Fibroblast of villous mesenchyme (primary cell): Measurements from ENCODE around the gene ADAMTS17. TPM values are rescaled to one million over a fixed set of nuclear protein-coding genes. Genes with fewer than 3 reads are reported as not detected.

Source experiments
- DNase-seq: peaks from one replicate; pipeline ENCODE4 v3.0.0-alpha.2; 2010; ENCODE audit warnings: low read depth
- H3K4me3 ChIP-seq: 2 replicates; pipeline ENCODE4 v1.5.1; 2011; ENCODE audit warnings: low read depth, mild to moderate bottlenecking, low read length
- total RNA-seq: library from RNA; depleted of rRNA; stranded (reverse); fragments of >200 nt; gene quantifications from 2 replicates; pipeline ENCODE4 v1.2.3, GENCODE V29; 2012
- TF ChIP-seq, protein P1 (sequence below): IDR thresholded peaks from 2 replicates; pipeline ENCODE4 v1.5.1; 2012; ENCODE audit warnings: low read depth, mild to moderate bottlenecking, low read length; ENCODE audit not compliant: insufficient read depth

The ADAMTS17 gene
- total RNA-seq, 1 donor, result under 0.01 TPM

DNA sequence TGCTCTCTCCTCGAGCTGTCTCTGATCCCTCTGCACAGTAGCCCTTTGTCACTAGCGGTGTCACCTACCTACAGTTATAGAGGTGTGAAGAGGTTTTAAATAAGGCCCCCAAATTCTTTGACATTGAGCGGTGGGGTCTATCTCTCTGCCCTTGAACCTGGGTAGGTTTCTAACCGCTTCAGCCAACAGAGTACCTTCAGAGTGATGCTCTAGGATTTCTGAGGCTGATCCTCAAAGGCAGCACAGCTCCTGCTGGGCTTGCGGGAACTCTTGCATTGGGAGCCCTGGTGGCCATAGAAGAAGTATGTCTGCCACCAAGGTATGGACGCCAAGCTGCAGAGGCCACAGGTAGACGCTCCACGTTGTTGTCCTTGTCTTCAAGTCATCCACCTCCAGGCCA lies 35.7 kb downstream of the ADAMTS17 start:
- H3K4me3 ChIP-seq, result no peak overlapping the region
- no peak for DNase-seq
- TF ChIP-seq, protein P1, sequence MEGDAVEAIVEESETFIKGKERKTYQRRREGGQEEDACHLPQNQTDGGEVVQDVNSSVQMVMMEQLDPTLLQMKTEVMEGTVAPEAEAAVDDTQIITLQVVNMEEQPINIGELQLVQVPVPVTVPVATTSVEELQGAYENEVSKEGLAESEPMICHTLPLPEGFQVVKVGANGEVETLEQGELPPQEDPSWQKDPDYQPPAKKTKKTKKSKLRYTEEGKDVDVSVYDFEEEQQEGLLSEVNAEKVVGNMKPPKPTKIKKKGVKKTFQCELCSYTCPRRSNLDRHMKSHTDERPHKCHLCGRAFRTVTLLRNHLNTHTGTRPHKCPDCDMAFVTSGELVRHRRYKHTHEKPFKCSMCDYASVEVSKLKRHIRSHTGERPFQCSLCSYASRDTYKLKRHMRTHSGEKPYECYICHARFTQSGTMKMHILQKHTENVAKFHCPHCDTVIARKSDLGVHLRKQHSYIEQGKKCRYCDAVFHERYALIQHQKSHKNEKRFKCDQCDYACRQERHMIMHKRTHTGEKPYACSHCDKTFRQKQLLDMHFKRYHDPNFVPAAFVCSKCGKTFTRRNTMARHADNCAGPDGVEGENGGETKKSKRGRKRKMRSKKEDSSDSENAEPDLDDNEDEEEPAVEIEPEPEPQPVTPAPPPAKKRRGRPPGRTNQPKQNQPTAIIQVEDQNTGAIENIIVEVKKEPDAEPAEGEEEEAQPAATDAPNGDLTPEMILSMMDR, result no peak

DNA sequence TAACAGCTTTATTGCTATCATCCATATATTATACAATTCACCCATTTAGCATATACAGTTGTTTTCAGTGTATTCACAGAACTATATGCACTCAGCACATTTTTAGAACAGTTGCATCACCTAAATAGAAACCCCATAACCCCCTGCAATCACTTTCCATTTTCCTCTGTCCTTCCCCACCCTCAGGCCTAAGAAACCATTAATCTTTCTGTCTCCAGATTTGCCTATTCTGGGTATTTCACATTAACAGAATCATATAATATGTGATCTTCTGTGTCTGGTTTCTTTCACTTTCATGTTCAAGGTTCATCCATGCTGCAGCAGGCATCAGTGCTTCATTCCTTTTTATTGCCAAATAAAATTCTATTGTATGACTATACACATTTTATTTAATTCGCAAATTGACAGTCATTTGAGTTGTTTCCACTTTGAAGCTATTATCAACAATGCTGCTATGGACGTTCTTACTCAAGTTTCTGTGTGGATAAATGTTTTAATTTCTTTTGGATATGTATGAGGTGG lies 39.8 kb downstream of the ADAMTS17 start:
- no peak overlapping the region for H3K4me3 ChIP-seq
- no peak for DNase-seq

DNA sequence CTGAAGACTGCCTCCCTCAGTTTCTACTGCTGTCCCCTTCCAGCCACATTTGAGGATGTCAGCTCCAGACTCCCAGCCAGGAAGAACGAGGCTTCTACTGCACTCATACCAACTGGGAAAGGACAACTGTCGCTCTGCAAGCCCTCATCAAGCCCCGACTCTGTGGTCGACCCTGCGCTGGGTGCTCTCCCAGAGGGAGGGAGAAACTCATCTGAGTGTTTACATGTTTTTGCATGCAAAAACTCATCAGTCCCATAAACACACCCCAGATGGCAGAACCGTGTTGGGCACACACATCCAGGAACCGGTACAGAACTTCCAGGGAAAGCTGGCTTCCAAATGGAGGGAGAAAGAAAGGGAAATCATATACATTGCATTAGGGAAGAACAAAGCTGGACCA lies 43.5 kb downstream of the ADAMTS17 start:
- no peak for DNase-seq
- TF ChIP-seq, protein P1, result no peak
- no peak overlapping the region for H3K4me3 ChIP-seq

More for the DNA sequence above, 39.8 kb downstream of the ADAMTS17 start:
- TF ChIP-seq, protein P1, result no peak

DNA sequence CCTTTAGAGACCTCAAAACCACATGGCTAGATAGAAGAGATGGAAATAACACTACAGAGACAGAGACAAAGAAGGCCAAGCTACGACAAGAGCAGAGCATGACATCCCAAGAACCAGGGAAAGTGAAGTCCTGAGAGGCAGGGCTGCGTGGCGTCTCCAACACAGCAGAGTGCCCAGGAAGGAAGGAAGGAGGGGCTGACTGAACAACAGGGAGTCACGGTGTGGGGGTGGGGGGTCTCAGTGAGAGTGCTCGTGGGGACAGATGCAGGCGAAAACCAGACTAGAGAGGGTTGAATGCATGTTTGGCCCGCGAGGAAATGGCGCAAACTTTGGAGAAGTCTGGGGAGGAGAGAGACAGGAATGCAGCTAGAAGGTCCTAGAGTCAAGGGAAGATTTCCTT lies 44.0 kb downstream of the ADAMTS17 start:
- DNase-seq, result no peak
- no peak overlapping the region for H3K4me3 ChIP-seq
- TF ChIP-seq, protein P1, result no peak

DNA sequence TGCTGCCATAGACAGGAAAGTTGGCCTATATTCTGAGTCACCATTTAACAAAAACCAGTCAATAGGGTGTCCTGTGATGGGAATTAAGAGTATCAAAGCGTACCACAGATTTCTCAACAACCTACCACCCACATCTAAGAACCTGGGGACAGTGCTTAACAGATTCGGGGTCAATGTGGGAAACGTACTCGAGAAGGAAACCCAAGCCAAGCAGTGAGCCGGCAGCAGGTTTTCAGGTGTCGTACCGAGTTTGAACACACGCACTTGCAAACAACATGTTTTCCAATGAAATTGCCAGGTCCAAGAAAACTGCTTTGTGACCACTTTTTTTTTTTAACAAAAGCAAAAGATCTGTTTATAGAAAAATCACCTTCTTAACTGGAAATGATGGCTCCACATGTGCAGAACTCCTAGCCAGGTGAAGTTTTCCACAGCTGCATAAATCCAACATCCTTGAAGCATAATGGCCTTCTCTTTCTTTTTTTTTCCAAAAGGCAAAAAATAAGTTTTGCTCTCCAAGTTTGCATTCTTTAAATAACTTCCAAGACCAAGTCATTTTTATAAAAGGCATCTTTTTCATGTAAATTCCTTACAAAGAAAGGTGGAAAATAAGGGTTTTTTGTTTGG lies 45.7 kb downstream of the ADAMTS17 start:
- TF ChIP-seq, protein P1, result no peak
- no peak overlapping the region for H3K4me3 ChIP-seq
- DNase-seq, result no peak

DNA sequence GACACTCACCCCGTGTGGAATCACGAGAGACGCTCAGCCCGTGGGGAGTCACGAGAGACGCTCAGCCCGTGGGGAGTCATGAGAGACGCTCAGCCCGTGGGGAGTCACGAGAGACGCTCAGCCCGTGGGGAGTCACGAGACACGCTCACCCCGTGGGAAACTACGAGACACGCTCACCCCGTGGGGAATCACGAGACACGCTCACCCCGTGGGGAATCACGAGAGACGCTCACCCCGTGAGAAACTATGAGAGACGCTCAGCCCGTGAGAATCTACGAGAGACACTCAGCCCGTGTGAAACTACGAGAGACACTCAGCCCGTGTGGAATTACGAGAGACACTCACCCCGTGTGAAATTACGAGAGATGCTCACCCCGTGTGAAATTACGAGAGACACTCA lies 49.8 kb downstream of the ADAMTS17 start:
- no peak overlapping the region for H3K4me3 ChIP-seq
- DNase-seq, result no peak
- TF ChIP-seq, protein P1, result no peak

DNA sequence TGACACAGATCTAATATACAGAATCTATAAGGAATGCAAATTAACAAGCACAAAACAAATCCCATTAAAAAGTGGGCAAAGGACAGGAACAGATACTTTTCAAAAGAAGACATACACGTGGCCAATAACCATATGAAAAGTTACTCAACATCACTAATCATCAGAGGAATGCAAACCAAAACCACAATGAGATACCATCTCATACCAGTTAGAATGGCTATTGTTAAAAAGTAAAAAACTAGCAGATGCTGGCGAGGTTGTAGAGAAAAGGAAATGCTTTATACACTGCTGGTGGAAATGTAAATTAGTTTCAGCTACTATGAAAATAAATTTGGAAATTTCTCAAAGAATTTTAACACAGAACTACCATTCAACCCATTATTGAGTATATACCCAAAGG lies 50.7 kb downstream of the ADAMTS17 start:
- H3K4me3 ChIP-seq, result no peak overlapping the region
- TF ChIP-seq, protein P1, result no peak
- DNase-seq, result peak; percentile 12
